Measurements from ENCODE around the gene ADCY9. TPM values are rescaled to one million over a fixed set of nuclear protein-coding genes. Genes with fewer than 3 reads are reported as not detected.
A peak's percentile ranks its signal among the peaks of the same experiment; 100 is the strongest.

Gene ADCY9
- total RNA-seq, 1 donor from 2014 or later = 26.9 TPM

DNA sequence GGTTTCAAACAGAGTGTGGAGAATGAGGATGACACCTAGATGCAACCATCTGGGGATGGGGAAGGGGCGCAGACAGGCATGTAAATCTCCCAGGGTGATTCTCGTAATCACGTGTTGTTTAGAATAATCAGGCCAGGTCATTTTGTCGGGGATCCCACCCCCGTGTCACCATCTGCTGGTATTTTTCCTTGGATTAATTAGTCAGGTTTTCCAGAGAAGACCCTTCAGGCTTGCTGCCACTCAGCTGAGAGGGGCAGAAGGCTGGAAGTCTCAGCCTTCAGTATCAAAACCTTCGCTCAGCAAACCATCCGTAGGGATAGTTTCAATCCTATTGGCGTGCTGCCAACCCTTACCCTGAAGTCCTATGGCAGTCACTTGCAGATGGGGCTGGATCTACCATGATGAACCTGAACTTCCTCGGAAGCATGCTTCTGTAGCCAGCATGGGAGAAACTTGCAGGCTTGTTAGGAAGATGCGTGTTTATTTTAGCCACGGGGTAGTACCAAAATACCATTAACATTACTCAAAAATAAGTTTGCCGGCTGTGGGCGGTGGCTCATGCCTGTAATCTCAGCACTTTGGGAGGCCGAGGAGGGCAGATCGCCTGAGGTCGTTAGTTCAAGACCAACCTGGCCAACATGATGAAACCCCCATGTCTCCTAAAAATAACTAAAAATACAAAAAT is 7.5 kb upstream of the ADCY9 start:
- H3K4me3 Mint-ChIP-seq (ENCODE audit: unreplicated experiment) = no peak overlapping the region
- no peaks in the 10 kb centered on the region for H3K27me3 Mint-ChIP-seq (ENCODE audit: unreplicated experiment)
- no peaks in the 10 kb centered on the region for H3K36me3 Mint-ChIP-seq (ENCODE audit: unreplicated experiment)
- no peak overlapping the region for H3K27ac Mint-ChIP-seq (ENCODE audit: unreplicated experiment)
- peaks cover 14% of the 10 kb centered on the region for H3K4me1 Mint-ChIP-seq (ENCODE audit: unreplicated experiment)
- DNase-seq (ENCODE audit: extremely low spot score, unreplicated experiment) = no peak
- H3K9me3 Mint-ChIP-seq (ENCODE audit: unreplicated experiment) = no peaks in the 10 kb centered on the region
- TF ChIP-seq, protein P1, sequence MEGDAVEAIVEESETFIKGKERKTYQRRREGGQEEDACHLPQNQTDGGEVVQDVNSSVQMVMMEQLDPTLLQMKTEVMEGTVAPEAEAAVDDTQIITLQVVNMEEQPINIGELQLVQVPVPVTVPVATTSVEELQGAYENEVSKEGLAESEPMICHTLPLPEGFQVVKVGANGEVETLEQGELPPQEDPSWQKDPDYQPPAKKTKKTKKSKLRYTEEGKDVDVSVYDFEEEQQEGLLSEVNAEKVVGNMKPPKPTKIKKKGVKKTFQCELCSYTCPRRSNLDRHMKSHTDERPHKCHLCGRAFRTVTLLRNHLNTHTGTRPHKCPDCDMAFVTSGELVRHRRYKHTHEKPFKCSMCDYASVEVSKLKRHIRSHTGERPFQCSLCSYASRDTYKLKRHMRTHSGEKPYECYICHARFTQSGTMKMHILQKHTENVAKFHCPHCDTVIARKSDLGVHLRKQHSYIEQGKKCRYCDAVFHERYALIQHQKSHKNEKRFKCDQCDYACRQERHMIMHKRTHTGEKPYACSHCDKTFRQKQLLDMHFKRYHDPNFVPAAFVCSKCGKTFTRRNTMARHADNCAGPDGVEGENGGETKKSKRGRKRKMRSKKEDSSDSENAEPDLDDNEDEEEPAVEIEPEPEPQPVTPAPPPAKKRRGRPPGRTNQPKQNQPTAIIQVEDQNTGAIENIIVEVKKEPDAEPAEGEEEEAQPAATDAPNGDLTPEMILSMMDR (IDR thresholded peaks at IDR 0.05) = no peak

DNA sequence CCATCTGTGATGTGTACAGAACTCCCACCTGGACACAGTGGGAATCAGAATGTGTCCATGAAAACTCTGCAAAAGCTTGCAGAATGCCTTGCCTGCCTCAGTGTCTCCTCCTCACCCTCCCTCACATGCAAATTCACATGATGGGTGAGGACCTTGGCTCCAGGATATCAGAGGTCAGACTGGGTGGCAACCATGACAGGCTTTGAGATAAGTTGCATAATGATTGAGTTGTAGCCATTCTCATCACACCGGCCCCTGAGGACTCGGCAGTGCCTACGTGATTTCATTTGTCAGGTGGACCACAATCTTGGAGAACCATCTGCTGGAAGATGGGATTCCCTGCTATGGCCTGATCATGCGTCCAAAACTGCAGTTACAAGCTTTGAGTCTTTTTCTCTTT is 3.9 kb upstream of the ADCY9 start:
- H3K4me1 Mint-ChIP-seq (ENCODE audit: unreplicated experiment) = peaks cover 18% of the 10 kb centered on the region
- TF ChIP-seq, protein P1 (IDR thresholded peaks at IDR 0.05) = no peak
- no peaks in the 10 kb centered on the region for H3K36me3 Mint-ChIP-seq (ENCODE audit: unreplicated experiment)
- no peaks in the 10 kb centered on the region for H3K27me3 Mint-ChIP-seq (ENCODE audit: unreplicated experiment)
- no peak for DNase-seq (ENCODE audit: extremely low spot score, unreplicated experiment)
- no peak overlapping the region for H3K4me3 Mint-ChIP-seq (ENCODE audit: unreplicated experiment)
- H3K27ac Mint-ChIP-seq (ENCODE audit: unreplicated experiment) = no peak overlapping the region
- no peaks in the 10 kb centered on the region for H3K9me3 Mint-ChIP-seq (ENCODE audit: unreplicated experiment)

DNA sequence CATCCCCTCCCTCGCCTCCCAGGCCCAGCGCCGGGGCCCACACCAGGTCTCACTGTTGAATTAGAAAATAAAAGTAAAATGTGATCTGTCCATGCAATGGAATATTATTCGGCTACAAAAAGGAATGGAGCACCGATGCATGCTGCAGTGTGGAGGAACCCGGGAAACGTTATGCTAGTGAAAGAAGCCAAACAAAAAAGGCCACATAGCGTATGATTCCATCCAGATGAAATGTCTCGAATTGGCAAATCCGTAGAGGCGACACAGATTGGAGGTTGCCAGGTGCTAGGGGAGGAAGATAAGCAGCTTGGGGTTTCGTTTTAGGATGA is 972 bp upstream of the ADCY9 start:
- TF ChIP-seq, protein P1 (IDR thresholded peaks at IDR 0.05) = no peak
- H3K9me3 Mint-ChIP-seq (ENCODE audit: unreplicated experiment) = no peaks in the 10 kb centered on the region
- H3K27me3 Mint-ChIP-seq (ENCODE audit: unreplicated experiment) = no peaks in the 10 kb centered on the region
- no peak for DNase-seq (ENCODE audit: extremely low spot score, unreplicated experiment)
- H3K27ac Mint-ChIP-seq (ENCODE audit: unreplicated experiment) = peak overlapping the region; percentile 72
- peak overlapping the region; percentile 73 for H3K4me3 Mint-ChIP-seq (ENCODE audit: unreplicated experiment)
- H3K36me3 Mint-ChIP-seq (ENCODE audit: unreplicated experiment) = peaks cover 9% of the 10 kb centered on the region
- peaks cover 32% of the 10 kb centered on the region for H3K4me1 Mint-ChIP-seq (ENCODE audit: unreplicated experiment)

DNA sequence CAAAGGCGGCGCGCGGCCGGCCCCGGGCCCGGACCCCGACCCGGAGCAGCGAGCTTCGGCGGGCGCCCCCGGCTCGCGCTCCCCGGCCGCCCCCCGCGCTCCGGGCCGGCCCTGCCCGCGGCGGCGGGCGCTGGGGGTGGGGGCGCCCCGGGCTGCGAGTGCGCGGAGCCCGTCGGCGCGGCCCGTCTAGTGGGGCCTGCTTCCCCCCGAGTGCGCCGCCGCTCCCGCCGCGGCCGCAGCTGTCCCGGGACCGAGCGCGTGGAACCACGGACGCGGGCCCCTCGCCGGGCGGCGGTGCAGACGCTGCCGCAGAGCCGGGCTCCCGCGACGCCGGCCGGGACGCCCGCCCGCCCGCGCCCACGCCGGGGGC is 308 bp downstream of the ADCY9 start:
- peaks cover 45% of the 10 kb centered on the region for H3K4me1 Mint-ChIP-seq (ENCODE audit: unreplicated experiment)
- H3K9me3 Mint-ChIP-seq (ENCODE audit: unreplicated experiment) = no peaks in the 10 kb centered on the region
- no peaks in the 10 kb centered on the region for H3K27me3 Mint-ChIP-seq (ENCODE audit: unreplicated experiment)
- H3K27ac Mint-ChIP-seq (ENCODE audit: unreplicated experiment) = no peak overlapping the region
- H3K36me3 Mint-ChIP-seq (ENCODE audit: unreplicated experiment) = peaks cover 12% of the 10 kb centered on the region
- no peak for DNase-seq (ENCODE audit: extremely low spot score, unreplicated experiment)
- TF ChIP-seq, protein P1 (IDR thresholded peaks at IDR 0.05) = no peak
- H3K4me3 Mint-ChIP-seq (ENCODE audit: unreplicated experiment) = peak overlapping the region; percentile 73

DNA sequence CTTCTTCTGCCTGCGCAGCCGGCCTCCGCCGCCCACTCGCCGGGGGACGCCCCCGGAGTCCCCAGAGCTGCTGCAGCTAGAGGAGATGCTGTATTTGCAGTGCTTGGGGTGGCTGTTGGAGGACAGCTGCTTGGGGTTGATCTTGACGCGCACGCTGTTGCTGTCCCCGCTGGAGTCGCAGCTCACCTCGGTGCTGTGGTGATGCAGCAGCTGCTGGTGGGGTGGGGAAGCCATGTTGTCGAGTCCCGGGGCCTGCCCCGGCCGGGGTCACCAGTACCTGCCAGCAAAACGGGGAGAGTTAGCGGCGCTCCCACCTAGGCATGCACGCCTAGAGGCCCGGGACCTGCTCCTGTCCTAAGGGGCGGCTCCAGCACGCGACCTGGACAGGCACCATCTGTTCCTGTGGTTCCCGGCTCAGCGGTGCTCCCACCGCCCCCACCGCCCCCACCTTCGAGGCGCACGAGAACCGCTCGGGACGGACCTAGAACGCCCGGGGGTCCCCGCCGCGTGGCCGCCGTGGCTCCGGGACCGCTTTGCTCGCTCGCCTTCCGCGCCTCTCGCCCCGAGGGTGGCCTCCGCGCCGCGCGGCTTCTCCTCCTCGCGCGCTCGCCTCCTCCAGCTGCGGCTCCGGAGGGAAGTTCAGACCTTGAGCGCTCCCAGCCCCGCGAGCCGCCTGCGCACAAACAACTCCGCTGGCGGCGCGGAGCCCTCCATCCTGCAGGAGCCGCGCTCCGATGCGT is 863 bp downstream of the ADCY9 start:
- Mint-ChIP-seq H3K9me3 (ENCODE audit: unreplicated experiment) (no peaks in the 10 kb centered on the region), H3K36me3 (ENCODE audit: unreplicated experiment) (peaks cover 12% of the 10 kb centered on the region), H3K27me3 (ENCODE audit: unreplicated experiment) (no peaks in the 10 kb centered on the region), H3K27ac (ENCODE audit: unreplicated experiment) (no peak overlapping the region), H3K4me1 (ENCODE audit: unreplicated experiment) (peaks cover 46% of the 10 kb centered on the region), H3K4me3 (ENCODE audit: unreplicated experiment) (peak overlapping the region; percentile 73)
- TF ChIP-seq, protein P1 (IDR thresholded peaks at IDR 0.05) = no peak
- no peak for DNase-seq (ENCODE audit: extremely low spot score, unreplicated experiment)
